ENCODE data around the gene RAPGEF5. TPM values are rescaled to one million over a fixed set of nuclear protein-coding genes. Genes with fewer than 3 reads are reported as not detected.

The RAPGEF5 gene
- total RNA-seq, 1 donor from 2014 or later: 1.1 TPM

GRCh38 chr7:22230238-22230637 is 126.7 kb downstream of the RAPGEF5 start:
- Histone ChIP-seq H3K27me3 (ENCODE audit: control insufficient read depth, insufficient read depth, low read length) (no peaks in the 10 kb centered on the region), H3K4me3 (ENCODE audit: low read depth, low read length) (no peak overlapping the region), H3K36me3 (ENCODE audit: control insufficient read depth, insufficient read depth, low read length) (no peaks in the 10 kb centered on the region)
- TF ChIP-seq CTCF (IDR thresholded peaks at IDR 0.05; ENCODE audit: insufficient read depth, low read length, poor library complexity, severe bottlenecking): no peak
- no peak for DNase-seq (ENCODE audit: low read depth)

- DNase-seq (ENCODE audit: low read depth): no peak
- Histone ChIP-seq H3K4me3 (ENCODE audit: low read depth, low read length) (no peak overlapping the region), H3K27me3 (ENCODE audit: control insufficient read depth, insufficient read depth, low read length) (no peaks in the 10 kb centered on the region), H3K36me3 (ENCODE audit: control insufficient read depth, insufficient read depth, low read length) (no peaks in the 10 kb centered on the region)
- TF ChIP-seq CTCF (IDR thresholded peaks at IDR 0.05; ENCODE audit: insufficient read depth, low read length, poor library complexity, severe bottlenecking): no peak
Measured at GRCh38 chr7:22229148-22229547, 127.8 kb downstream of the RAPGEF5 start.

- no peak overlapping the region for H3K4me3 ChIP-seq (ENCODE audit: low read depth, low read length)
- H3K27me3 ChIP-seq (ENCODE audit: control insufficient read depth, insufficient read depth, low read length): no peaks in the 10 kb centered on the region
- DNase-seq (ENCODE audit: low read depth): no peak
- TF ChIP-seq CTCF (IDR thresholded peaks at IDR 0.05; ENCODE audit: insufficient read depth, low read length, poor library complexity, severe bottlenecking): no peak
- H3K36me3 ChIP-seq (ENCODE audit: control insufficient read depth, insufficient read depth, low read length): no peaks in the 10 kb centered on the region
Measured at GRCh38 chr7:22223807-22224206, 133.1 kb downstream of the RAPGEF5 start.

- TF ChIP-seq CTCF (IDR thresholded peaks at IDR 0.05; ENCODE audit: insufficient read depth, low read length, poor library complexity, severe bottlenecking): no peak
- no peak overlapping the region for H3K4me3 ChIP-seq (ENCODE audit: low read depth, low read length)
- no peak for DNase-seq (ENCODE audit: low read depth)
- H3K27me3 ChIP-seq (ENCODE audit: control insufficient read depth, insufficient read depth, low read length): no peaks in the 10 kb centered on the region
- no peaks in the 10 kb centered on the region for H3K36me3 ChIP-seq (ENCODE audit: control insufficient read depth, insufficient read depth, low read length)
Measured at GRCh38 chr7:22220941-22221340, 136.0 kb downstream of the RAPGEF5 start.

GRCh38 chr7:22219739-22220493 is 137.0 kb downstream of the RAPGEF5 start:
- TF ChIP-seq CTCF (IDR thresholded peaks at IDR 0.05; ENCODE audit: insufficient read depth, low read length, poor library complexity, severe bottlenecking): no peak
- no peaks in the 10 kb centered on the region for H3K36me3 ChIP-seq (ENCODE audit: control insufficient read depth, insufficient read depth, low read length)
- no peaks in the 10 kb centered on the region for H3K27me3 ChIP-seq (ENCODE audit: control insufficient read depth, insufficient read depth, low read length)
- H3K4me3 ChIP-seq (ENCODE audit: low read depth, low read length): no peak overlapping the region
- DNase-seq (ENCODE audit: low read depth): no peak

GRCh38 chr7:22219036-22219435 is 137.9 kb downstream of the RAPGEF5 start:
- Histone ChIP-seq H3K4me3 (ENCODE audit: low read depth, low read length) (no peak overlapping the region), H3K36me3 (ENCODE audit: control insufficient read depth, insufficient read depth, low read length) (no peaks in the 10 kb centered on the region), H3K27me3 (ENCODE audit: control insufficient read depth, insufficient read depth, low read length) (no peaks in the 10 kb centered on the region)
- no peak for TF ChIP-seq CTCF (IDR thresholded peaks at IDR 0.05; ENCODE audit: insufficient read depth, low read length, poor library complexity, severe bottlenecking)
- no peak for DNase-seq (ENCODE audit: low read depth)
